Neuronal stem cell (in vitro differentiated cells): ENCODE measurements around the gene C2CD3. TPM values are rescaled to one million over a fixed set of nuclear protein-coding genes. Genes with fewer than 3 reads are reported as not detected.
A peak's percentile ranks its signal among the peaks of the same experiment; 100 is the strongest.

Experiments
- DNase-seq: peaks from one replicate; pipeline ENCODE4 v3.0.0-alpha.2; 2013; ENCODE audit warnings: low spot score
- H2AFZ ChIP-seq: one replicate; pipeline ENCODE4 v1.6.1; 2013; ENCODE audit warnings: mild to moderate bottlenecking, low read length, inconsistent platforms
- H2AK5ac ChIP-seq: 2 replicates; pipeline ENCODE4 v1.6.1; 2013; ENCODE audit warnings: low read depth, mild to moderate bottlenecking, inconsistent platforms, low read length, moderate library complexity, mixed read lengths
- H2BK120ac ChIP-seq: 2 replicates; pipeline ENCODE4 v1.6.1; 2013; ENCODE audit warnings: low read depth, mild to moderate bottlenecking, inconsistent platforms, low read length, moderate library complexity, mixed read lengths
- H2BK12ac ChIP-seq: one replicate; pipeline ENCODE4 v1.6.1; 2013; ENCODE audit warnings: low read length, inconsistent platforms
- H2BK15ac ChIP-seq: 2 replicates; pipeline ENCODE4 v1.6.1; 2013; ENCODE audit warnings: mild to moderate bottlenecking, low read length, inconsistent platforms, mixed read lengths
- H2BK5ac ChIP-seq: one replicate; pipeline ENCODE4 v1.6.1; 2013; ENCODE audit warnings: inconsistent platforms, mild to moderate bottlenecking, low read length, moderate library complexity
- H3K14ac ChIP-seq: one replicate; pipeline ENCODE4 v1.6.1; 2013; ENCODE audit warnings: low read length, inconsistent platforms
- H3K18ac ChIP-seq: 2 replicates; pipeline ENCODE4 v1.6.1; 2013; ENCODE audit warnings: low read length, inconsistent platforms
- H3K23ac ChIP-seq: 2 replicates; pipeline ENCODE4 v1.6.1; 2013; ENCODE audit warnings: low read depth, mild to moderate bottlenecking, mixed read lengths, low read length, inconsistent platforms; ENCODE audit not compliant: poor library complexity
- H3K27ac ChIP-seq: replicated peaks from 3 replicates; pipeline ENCODE4 v1.5.1; 2013; ENCODE audit warnings: low read length, inconsistent platforms
- H3K27me3 ChIP-seq, 3 experiments: 2 replicates each; pipeline ENCODE4 v1.6.1; 2013; ENCODE audit warnings: low read length in 3 of 3, mild to moderate bottlenecking in 2 of 3, inconsistent platforms in 1 of 3, low read depth in 1 of 3, mixed read lengths in 1 of 3, moderate library complexity in 1 of 3; ENCODE audit not compliant: control insufficient read depth in 3 of 3, insufficient read depth in 3 of 3
- H3K36me3 ChIP-seq, 2 donors: replicated peaks in 1 of 2; 2 replicates each; pipeline ENCODE4 v1.6.1; 2013; ENCODE audit warnings: low read length in 2 of 2; ENCODE audit not compliant: control insufficient read depth in 2 of 2, insufficient read depth in 2 of 2
- H3K4ac ChIP-seq: 2 replicates; pipeline ENCODE4 v1.6.1; 2013; ENCODE audit warnings: inconsistent platforms, mild to moderate bottlenecking, low read length, moderate library complexity
- H3K4me1 ChIP-seq, 2 donors: 1 replicate in 1 of 2; 2 replicates in 1 of 2; pipeline ENCODE4 v1.6.1; 2013; ENCODE audit warnings: low read length in 2 of 2, low read depth in 1 of 2; ENCODE audit not compliant: control insufficient read depth in 2 of 2, insufficient read depth in 1 of 2
- H3K4me2 ChIP-seq: one replicate; pipeline ENCODE4 v1.6.1; 2013; ENCODE audit warnings: mild to moderate bottlenecking, low read length, inconsistent platforms; ENCODE audit not compliant: insufficient read depth, poor library complexity, severe bottlenecking
- H3K4me3 ChIP-seq, 2 donors: 2 replicates each; pipeline ENCODE4 v1.5.1; 2013; ENCODE audit warnings: low read length in 2 of 2, mild to moderate bottlenecking in 2 of 2, inconsistent platforms in 1 of 2, moderate library complexity in 1 of 2
- H3K79me1 ChIP-seq: one replicate; pipeline ENCODE4 v1.6.1; 2013; ENCODE audit warnings: low read depth, mild to moderate bottlenecking, inconsistent platforms, low read length, moderate library complexity
- H3K9ac ChIP-seq: one replicate; pipeline ENCODE4 v1.6.1; 2013; ENCODE audit warnings: mild to moderate bottlenecking, low read depth, low read length, inconsistent platforms; ENCODE audit not compliant: poor library complexity
- H3K9me3 ChIP-seq, 2 donors: replicated peaks in 1 of 2; 2 replicates each; pipeline versions ENCODE3 to v1.6.1; 2013; ENCODE audit warnings: low read length in 2 of 2, mild to moderate bottlenecking in 2 of 2, inconsistent platforms in 1 of 2, low read depth in 1 of 2, mixed read lengths in 1 of 2, moderate library complexity in 1 of 2; ENCODE audit not compliant: control insufficient read depth in 2 of 2, insufficient read depth in 1 of 2
- H4K8ac ChIP-seq: one replicate; pipeline ENCODE4 v1.6.1; 2013; ENCODE audit warnings: low read depth, mild to moderate bottlenecking, inconsistent platforms, low read length, moderate library complexity
- H4K91ac ChIP-seq: one replicate; pipeline ENCODE4 v1.6.1; 2013; ENCODE audit warnings: low read length, low read depth, mild to moderate bottlenecking, inconsistent platforms; ENCODE audit not compliant: poor library complexity
- WGBS, 2 donors: extraction: QIAGEN DNeasy Blood & Tissue Kit; methylation state at CpG; one replicate each; pipeline ENCODE4 v1.1.7; 2013; ENCODE audit warnings: missing lambda C conversion rate in 2 of 2, mixed read lengths in 1 of 2; ENCODE audit not compliant: insufficient read length in 2 of 2, insufficient replicate concordance in 1 of 2; ENCODE audit errors: extremely low coverage in 2 of 2; 5-methylcytosine and 5-hydroxymethylcytosine counted together
- small RNA-seq: library from polyadenylated mRNA; stranded (forward); fragments of <200 nt; extraction: miRNeasy Mini kit (QIAGEN cat#:217004); gene quantifications from one replicate; pipeline ENCODE3, GENCODE V24; 2013; ENCODE audit not compliant: insufficient read depth

Gene C2CD3

DNA sequence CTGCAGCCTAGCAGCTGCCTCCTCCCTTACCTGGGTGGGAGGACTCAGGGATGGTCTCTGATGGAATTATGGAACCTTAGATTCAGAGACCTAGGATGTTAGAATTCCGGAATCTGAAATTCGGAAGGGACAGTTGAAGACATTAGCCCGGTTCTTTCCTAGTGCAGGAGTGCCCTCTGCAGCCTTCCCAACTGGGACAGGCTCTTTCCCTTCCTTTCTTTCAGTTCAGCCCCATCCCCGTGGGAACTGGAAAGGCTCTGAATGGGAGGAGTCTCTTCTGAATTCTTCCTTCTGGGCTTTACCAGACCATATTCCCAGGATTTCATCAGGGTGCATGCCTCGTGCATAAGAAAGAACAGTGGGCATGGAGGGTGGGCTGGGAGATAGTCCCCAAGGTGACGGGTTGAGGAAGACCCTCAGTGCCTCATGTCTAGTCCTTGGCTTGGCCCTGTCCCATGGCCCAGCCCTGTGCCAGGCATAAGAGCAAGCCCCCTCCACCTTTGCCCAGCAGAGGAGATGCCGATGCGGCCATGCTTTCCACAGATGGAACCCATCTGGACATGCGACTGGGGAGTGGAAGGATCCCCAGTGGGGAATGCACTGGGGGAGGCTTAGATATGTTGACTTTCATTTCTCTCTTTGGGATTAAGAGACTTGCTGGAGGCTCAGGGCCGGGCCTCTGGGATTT is 205.6 kb downstream of the C2CD3 start:
- DNase-seq = no peak
- peak overlapping the region; percentile 67 for H4K8ac ChIP-seq
- WGBS, 2 donors = no CpG with 5 or more reads among the region's 10 CpGs

DNA sequence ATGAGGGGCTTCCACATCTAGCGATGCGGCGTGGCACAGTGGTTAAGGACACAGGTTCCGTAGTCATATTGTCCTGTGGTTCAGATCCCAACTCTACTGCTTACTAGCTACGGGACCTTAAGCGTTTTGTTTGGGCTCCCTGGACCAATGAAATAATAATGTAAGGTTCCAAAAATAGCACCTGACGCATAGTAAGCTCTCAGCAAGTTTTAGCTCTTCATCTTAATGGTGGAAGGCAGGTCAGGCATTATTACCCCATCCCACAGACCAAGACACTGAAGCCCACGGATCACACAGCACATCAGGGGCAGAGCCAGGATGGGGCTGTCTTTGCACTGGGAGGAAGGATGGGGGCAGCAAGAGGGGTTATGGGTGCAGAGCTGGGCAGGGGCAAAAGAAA is 206.9 kb downstream of the C2CD3 start:
- peaks cover 0 to 9% of the 10 kb centered on the region in 2 donors for H3K4me1 ChIP-seq
- H2BK120ac ChIP-seq = no peak overlapping the region
- no peak overlapping the region for H2BK15ac ChIP-seq
- no peak overlapping the region for H3K27ac ChIP-seq
- no CpG with 5 or more reads among the region's 8 CpGs for WGBS, 2 donors
- no peak overlapping the region for H3K18ac ChIP-seq
- H3K9me3 ChIP-seq = no peaks in the 10 kb centered on the region
- no peak overlapping the region for H4K91ac ChIP-seq
- H3K27me3 ChIP-seq = no peaks in the 10 kb centered on the region
- no peak overlapping the region for H4K8ac ChIP-seq
- no peak for DNase-seq
- H3K4me3 ChIP-seq = no peak overlapping the region
- no peak overlapping the region for H3K14ac ChIP-seq
- H3K79me1 ChIP-seq = no peaks in the 10 kb centered on the region
- H3K4me2 ChIP-seq = no peak overlapping the region
- peak overlapping the region; percentile 79 for H2AFZ ChIP-seq
- H2BK5ac ChIP-seq = no peak overlapping the region
- H3K36me3 ChIP-seq = no peaks in the 10 kb centered on the region
- H3K4ac ChIP-seq = no peak overlapping the region
- H2BK12ac ChIP-seq = no peak overlapping the region
- no peak overlapping the region for H3K23ac ChIP-seq
- H3K9ac ChIP-seq = no peak overlapping the region
- H2AK5ac ChIP-seq = no peak overlapping the region

More for the DNA sequence above, 205.6 kb downstream of the C2CD3 start:
- Histone ChIP-seq H3K36me3 (no peaks in the 10 kb centered on the region), H2BK15ac (no peak overlapping the region), H2BK120ac (no peak overlapping the region), H3K9ac (no peak overlapping the region), H3K9me3 (no peaks in the 10 kb centered on the region), H3K23ac (no peak overlapping the region), H3K14ac (peak overlapping the region; percentile 58), H3K4ac (no peak overlapping the region), H3K4me1 (peaks cover 0 to 9% of the 10 kb centered on the region in 2 donors), H3K4me3 (no peak overlapping the region), H3K27me3 (no peaks in the 10 kb centered on the region), H3K18ac (no peak overlapping the region), H2AK5ac (peak overlapping the region; percentile 74), H4K91ac (no peak overlapping the region), H2BK12ac (no peak overlapping the region), H2AFZ (peak overlapping the region; percentile 79), H2BK5ac (no peak overlapping the region), H3K79me1 (no peaks in the 10 kb centered on the region), H3K27ac (no peak overlapping the region), H3K4me2 (no peak overlapping the region)

Small RNAs within 50 kb of the gene (small RNA-seq; reads per million reads assigned to genes)
- not detected for gene AP002392.1
